Fibroblast of mammary gland (primary cell): ENCODE measurements around the gene FXYD6.
"Not testable (repeated sequence)": the region's sequence is repeated elsewhere in the genome, so short reads cannot be mapped to it uniquely, and the experiment has no call there.

Source experiments
- DNase-seq: peaks from one replicate; pipeline ENCODE4 v3.0.0-alpha.2; 2010; ENCODE audit warnings: low read depth
- H3K4me3 ChIP-seq: 2 replicates; pipeline ENCODE4 v1.5.1; 2011; ENCODE audit warnings: low read depth, mild to moderate bottlenecking, low read length, moderate library complexity; ENCODE audit not compliant: control insufficient read depth
- TF ChIP-seq, protein P1 (sequence below): conservative IDR thresholded peaks from 2 replicates; pipeline ENCODE4 v1.5.1; 2011; ENCODE audit warnings: low read depth, low read length, inconsistent platforms; ENCODE audit not compliant: control insufficient read depth, insufficient read depth

FXYD6 gene

DNA sequence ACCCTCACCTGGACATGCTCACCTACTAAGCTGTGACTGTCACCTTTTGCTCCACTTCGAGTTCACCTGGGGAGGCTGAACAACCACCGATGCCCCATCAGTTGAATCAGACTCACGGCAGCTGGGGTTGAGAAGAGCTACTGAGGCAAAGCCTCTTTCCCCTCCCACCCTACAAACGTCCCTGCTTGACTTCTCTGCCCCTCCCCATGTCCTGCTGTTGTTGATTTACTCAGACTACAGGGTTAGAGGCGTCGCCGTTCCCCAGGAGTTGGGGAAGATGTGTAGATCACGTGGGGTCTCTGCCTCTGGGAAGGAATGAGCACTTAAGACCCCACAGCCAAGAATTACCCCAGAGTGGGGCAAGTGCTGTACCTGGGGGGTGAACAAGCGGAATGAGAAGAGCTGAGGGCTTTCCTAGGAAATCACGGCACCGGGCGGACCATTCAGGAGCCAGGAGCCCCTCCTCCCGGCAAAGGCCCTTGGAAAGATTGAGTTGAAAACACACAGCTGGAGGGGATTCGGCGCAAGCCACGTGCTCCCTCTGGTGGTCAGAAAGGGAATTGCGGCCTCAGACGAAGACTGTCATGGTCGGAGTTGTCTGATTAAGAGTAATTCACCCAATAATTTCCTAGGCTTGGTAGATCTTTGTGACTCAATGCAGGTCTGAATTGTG lies 59.0 kb downstream of the FXYD6 start:
- peak; percentile 72 for DNase-seq
- TF ChIP-seq, protein P1, sequence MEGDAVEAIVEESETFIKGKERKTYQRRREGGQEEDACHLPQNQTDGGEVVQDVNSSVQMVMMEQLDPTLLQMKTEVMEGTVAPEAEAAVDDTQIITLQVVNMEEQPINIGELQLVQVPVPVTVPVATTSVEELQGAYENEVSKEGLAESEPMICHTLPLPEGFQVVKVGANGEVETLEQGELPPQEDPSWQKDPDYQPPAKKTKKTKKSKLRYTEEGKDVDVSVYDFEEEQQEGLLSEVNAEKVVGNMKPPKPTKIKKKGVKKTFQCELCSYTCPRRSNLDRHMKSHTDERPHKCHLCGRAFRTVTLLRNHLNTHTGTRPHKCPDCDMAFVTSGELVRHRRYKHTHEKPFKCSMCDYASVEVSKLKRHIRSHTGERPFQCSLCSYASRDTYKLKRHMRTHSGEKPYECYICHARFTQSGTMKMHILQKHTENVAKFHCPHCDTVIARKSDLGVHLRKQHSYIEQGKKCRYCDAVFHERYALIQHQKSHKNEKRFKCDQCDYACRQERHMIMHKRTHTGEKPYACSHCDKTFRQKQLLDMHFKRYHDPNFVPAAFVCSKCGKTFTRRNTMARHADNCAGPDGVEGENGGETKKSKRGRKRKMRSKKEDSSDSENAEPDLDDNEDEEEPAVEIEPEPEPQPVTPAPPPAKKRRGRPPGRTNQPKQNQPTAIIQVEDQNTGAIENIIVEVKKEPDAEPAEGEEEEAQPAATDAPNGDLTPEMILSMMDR = peak; percentile 99
- H3K4me3 ChIP-seq = no peak overlapping the region

DNA sequence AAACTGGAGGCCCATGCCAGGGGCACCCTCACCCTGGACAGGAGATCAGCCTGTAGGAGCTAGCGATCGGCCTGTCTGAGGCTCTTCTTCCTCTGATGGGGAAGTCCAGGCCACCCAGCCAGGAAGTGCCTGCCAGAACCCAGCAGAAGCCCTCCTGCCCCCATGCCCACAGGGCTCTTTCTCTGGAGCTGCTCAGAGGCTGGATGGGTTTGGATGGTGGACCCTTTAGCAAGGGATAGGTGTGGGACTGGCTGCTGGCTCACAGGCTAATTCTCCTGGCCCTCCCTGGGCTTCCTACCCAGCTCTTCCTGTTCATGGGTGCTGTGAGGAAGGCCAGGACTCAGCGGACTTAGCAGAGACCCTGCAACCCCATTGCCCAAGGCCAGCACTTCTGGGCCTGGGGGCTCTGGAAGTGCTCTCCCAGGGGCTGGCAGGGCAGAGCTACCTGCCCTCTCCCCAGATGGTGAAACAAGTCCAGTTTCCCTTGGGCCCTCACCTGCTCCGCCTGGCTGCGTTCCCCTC lies 59.6 kb downstream of the FXYD6 start:
- H3K4me3 ChIP-seq = no peak overlapping the region
- TF ChIP-seq, protein P1 = no peak
- DNase-seq = no peak

DNA sequence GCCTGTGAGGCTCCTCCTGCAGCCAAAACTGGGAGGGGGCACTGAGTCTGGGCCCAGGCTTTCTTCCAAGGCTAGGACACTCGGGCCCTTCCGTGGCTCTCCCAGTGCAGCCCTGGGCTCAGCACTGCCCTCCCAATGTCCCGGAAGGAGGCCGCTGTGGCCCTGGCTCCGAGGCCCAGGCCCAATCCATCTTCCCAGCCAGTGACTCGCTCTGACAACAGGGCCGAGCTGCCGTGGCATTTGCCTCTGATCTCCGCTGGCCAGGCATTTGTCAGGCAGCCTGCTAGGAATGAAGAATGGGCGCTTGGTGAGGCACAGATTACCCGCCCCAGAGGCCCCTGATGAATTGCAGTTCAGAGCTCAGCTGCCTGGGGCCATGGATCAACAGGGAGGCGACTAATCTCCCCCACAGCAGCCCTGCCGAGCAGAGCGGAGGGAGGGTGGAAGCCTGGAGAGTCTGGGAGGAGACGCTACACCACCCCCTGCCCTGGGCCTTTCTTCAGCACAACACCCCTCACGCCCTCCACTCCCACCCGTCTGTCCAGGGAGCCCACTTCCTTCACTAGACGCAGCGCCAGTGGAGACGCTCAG lies 60.2 kb downstream of the FXYD6 start:
- TF ChIP-seq, protein P1 = no peak
- H3K4me3 ChIP-seq = no peak overlapping the region
- DNase-seq = peak; percentile 58

DNA sequence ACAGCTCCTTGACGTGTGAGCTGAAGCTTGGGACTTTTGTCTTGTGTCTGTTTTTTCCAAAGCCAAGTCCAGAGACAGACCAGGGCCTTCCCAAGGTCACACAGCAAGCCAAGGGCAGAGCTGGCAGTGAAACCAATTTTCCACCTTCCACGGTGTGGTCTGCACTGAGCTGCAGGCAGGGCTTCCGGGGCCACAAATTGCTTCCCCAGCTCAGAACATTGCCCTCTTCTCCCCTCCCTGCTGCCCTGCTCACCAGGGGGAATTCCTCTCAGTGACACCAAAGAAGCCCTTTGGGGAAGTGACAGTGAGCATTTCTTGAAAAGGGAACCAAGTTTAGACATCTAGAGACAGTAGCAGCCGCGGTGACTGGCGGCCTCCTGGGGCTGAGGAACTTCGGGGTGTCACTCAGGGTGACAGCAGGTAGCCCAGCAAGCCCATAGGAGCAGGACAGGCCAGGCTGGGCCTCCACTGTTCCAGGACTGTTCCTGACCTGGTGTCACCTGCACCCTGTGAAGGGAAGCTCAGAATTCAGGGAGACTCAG lies 61.1 kb downstream of the FXYD6 start:
- no peak for DNase-seq
- TF ChIP-seq, protein P1 = no peak
- no peak overlapping the region for H3K4me3 ChIP-seq

DNA sequence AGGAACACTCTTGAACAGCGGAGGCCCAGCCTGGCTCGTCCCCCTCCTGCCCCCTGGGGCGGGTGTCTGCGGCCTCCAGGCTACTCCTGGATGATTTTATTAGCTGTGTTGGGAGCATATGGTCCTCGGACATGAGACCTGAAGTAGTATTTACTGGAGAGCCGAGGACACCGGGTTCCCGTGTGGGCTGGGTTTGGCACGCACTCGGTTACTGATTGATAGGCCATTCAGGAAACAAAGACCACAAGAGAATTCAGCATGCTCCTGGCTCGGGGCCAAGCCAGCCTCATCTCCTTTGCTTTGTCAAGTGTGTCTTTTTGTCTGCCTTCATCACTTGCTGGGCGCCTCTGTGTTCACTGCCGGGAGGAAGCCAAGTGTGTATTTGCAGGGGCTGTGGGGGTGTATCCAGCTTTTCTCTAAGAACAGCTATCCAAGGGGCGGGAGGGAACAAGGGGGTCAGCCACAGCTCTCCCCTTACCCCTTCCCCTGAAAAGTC lies 61.6 kb downstream of the FXYD6 start:
- TF ChIP-seq, protein P1 = no peak
- no peak overlapping the region for H3K4me3 ChIP-seq
- no peak for DNase-seq

DNA sequence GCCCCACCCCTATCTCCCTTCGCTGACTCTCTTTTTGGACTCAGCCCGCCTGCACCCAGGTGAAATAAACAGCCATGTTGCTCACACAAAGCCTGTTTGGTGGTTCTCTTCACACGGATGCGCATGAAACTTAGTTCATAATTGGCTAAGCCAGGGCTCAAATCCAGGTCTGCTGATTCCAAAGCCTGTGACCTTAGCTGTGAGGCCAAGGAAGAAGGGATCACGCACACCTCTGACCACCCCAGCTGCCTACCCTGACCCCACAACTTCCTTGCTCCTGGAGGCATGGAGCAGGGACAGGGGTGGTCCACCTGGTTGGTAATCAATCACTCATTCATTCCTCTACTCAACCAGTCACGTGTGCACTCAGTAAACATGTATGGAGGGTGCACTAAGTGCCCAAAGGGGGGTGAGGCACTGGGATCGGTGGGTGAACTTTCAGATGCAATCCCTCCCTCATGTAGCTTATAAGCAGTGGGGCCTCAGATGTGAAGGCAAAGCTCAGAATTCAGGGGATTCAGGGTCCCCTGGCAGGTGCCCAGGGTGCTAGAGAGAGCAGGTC lies 62.2 kb downstream of the FXYD6 start:
- DNase-seq = no peak
- TF ChIP-seq, protein P1 = no peak
- no peak overlapping the region for H3K4me3 ChIP-seq

DNA sequence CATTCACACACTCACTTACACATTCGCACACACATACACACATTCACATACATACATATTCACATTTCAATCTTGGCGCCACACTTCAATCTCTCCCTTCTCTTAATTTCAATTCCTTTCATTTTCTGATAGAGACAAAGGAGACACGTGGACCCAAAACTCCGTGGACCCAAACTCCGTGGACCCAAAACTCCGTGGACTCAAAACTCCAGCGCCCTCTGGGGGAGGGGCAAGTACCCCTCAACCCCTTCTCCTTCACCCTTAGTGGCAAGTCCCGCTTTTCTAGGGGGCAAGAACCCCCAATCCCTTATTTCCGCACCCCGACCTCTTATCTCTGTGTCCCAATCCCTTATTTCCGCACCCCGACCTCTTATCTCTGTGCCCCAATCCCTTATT lies 66.4 kb downstream of the FXYD6 start:
- H3K4me3 ChIP-seq, DNase-seq: not testable (repeated sequence)
